H1 (cell line): ENCODE measurements around the gene LMO2. TPM values are rescaled to one million over a fixed set of nuclear protein-coding genes. Genes with fewer than 3 reads are reported as not detected.

Experiments
- polyA plus RNA-seq, 7 experiments: library from polyadenylated mRNA; depleted of rRNA in 3 of 7; stranded (reverse) in 5 of 7; unstranded in 2 of 7; fragments of >200 nt in 5 of 7; fragments of 200-250 nt in 2 of 7; gene quantifications; 1 replicate in 5 of 7; 2 replicates in 1 of 7; 4 replicates in 1 of 7; pipeline versions ENCODE4 v1.2.1 to v1.2.3, GENCODE V29; 2011 to 2013; ENCODE audit warnings: missing spikeins in 2 of 7, mixed read lengths in 2 of 7
- total RNA-seq: library from RNA; stranded (reverse); fragmentation: NEBNext Ultra II Directional; extraction: Animal tissue kit (Norgen Biotek cat#: 25700); gene quantifications from 2 replicates; pipeline ENCODE4 v1.2.1, GENCODE V29; 2021
- TF ChIP-seq, protein P1 (sequence below): fragments of 300-600 bp; sonication (generic); IDR thresholded peaks from 2 replicates; pipeline ENCODE4 v1.7.1; 2012; ENCODE audit warnings: low read length, moderate library complexity, mild to moderate bottlenecking, inconsistent platforms; ENCODE audit not compliant: insufficient replicate concordance

The LMO2 gene
- total and polyA plus RNA-seq, 2 of the 8 experiments (the other 6 are each of a cell fraction or from before 2014, with no cell fraction given), result 1.6 to 2.7 TPM

DNA sequence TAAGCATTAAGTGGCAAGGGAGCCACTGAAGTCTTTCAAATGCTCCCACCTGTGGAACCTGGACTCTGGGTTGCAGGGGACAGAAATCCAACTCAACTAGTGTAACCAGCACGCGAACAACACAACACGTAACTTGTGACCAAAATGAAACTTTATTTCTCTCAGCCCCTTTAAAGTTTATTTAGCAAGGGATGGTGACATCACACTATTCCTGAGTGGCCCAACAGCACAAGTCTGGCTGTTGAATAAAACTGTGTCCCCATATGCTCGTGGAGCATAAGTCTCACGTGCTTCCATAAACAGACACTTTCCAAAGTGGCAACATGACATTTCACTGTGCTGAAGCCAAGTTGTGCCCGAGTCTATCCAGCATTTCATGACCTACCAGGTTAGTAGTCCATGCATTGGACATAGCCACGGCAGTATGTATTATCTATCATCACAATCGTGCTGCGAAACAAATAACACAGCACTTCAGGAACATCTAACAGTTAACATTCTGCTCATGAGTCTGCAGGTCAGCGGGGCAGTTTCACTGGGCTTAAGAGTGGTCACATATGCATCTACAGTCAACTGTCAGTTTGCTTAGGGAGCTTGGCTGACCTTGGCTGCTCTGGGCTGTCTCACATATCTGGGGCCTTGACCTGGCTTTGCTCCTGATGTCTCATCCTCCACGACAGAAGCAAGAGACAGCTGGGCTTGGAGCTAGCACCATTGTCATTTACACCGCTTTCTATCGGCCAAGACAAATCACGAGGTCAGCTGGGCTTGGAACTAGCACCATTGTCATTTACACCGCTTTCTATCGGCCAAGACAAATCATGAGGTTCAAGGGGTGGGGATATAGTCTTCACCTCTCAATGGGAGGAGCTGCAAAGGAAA is 35.0 kb upstream of the LMO2 start (continued):
- TF ChIP-seq, protein P1, sequence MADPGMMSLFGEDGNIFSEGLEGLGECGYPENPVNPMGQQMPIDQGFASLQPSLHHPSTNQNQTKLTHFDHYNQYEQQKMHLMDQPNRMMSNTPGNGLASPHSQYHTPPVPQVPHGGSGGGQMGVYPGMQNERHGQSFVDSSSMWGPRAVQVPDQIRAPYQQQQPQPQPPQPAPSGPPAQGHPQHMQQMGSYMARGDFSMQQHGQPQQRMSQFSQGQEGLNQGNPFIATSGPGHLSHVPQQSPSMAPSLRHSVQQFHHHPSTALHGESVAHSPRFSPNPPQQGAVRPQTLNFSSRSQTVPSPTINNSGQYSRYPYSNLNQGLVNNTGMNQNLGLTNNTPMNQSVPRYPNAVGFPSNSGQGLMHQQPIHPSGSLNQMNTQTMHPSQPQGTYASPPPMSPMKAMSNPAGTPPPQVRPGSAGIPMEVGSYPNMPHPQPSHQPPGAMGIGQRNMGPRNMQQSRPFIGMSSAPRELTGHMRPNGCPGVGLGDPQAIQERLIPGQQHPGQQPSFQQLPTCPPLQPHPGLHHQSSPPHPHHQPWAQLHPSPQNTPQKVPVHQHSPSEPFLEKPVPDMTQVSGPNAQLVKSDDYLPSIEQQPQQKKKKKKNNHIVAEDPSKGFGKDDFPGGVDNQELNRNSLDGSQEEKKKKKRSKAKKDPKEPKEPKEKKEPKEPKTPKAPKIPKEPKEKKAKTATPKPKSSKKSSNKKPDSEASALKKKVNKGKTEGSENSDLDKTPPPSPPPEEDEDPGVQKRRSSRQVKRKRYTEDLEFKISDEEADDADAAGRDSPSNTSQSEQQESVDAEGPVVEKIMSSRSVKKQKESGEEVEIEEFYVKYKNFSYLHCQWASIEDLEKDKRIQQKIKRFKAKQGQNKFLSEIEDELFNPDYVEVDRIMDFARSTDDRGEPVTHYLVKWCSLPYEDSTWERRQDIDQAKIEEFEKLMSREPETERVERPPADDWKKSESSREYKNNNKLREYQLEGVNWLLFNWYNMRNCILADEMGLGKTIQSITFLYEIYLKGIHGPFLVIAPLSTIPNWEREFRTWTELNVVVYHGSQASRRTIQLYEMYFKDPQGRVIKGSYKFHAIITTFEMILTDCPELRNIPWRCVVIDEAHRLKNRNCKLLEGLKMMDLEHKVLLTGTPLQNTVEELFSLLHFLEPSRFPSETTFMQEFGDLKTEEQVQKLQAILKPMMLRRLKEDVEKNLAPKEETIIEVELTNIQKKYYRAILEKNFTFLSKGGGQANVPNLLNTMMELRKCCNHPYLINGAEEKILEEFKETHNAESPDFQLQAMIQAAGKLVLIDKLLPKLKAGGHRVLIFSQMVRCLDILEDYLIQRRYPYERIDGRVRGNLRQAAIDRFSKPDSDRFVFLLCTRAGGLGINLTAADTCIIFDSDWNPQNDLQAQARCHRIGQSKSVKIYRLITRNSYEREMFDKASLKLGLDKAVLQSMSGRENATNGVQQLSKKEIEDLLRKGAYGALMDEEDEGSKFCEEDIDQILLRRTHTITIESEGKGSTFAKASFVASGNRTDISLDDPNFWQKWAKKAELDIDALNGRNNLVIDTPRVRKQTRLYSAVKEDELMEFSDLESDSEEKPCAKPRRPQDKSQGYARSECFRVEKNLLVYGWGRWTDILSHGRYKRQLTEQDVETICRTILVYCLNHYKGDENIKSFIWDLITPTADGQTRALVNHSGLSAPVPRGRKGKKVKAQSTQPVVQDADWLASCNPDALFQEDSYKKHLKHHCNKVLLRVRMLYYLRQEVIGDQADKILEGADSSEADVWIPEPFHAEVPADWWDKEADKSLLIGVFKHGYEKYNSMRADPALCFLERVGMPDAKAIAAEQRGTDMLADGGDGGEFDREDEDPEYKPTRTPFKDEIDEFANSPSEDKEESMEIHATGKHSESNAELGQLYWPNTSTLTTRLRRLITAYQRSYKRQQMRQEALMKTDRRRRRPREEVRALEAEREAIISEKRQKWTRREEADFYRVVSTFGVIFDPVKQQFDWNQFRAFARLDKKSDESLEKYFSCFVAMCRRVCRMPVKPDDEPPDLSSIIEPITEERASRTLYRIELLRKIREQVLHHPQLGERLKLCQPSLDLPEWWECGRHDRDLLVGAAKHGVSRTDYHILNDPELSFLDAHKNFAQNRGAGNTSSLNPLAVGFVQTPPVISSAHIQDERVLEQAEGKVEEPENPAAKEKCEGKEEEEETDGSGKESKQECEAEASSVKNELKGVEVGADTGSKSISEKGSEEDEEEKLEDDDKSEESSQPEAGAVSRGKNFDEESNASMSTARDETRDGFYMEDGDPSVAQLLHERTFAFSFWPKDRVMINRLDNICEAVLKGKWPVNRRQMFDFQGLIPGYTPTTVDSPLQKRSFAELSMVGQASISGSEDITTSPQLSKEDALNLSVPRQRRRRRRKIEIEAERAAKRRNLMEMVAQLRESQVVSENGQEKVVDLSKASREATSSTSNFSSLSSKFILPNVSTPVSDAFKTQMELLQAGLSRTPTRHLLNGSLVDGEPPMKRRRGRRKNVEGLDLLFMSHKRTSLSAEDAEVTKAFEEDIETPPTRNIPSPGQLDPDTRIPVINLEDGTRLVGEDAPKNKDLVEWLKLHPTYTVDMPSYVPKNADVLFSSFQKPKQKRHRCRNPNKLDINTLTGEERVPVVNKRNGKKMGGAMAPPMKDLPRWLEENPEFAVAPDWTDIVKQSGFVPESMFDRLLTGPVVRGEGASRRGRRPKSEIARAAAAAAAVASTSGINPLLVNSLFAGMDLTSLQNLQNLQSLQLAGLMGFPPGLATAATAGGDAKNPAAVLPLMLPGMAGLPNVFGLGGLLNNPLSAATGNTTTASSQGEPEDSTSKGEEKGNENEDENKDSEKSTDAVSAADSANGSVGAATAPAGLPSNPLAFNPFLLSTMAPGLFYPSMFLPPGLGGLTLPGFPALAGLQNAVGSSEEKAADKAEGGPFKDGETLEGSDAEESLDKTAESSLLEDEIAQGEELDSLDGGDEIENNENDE, result no peak
